ENCODE results near the gene MYH15.
A peak's percentile ranks its signal among the peaks of the same experiment; 100 is the strongest.

Gene MYH15

GRCh38 chr3:108469126-108469525, 41.3 kb downstream of the MYH15 start:
- DNase-seq, result no peak

GRCh38 chr3:108468577-108468976, 41.8 kb downstream of the MYH15 start:
- DNase-seq, result no peak

GRCh38 chr3:108462899-108463298, 47.5 kb downstream of the MYH15 start:
- DNase-seq, result no peak

DNA sequence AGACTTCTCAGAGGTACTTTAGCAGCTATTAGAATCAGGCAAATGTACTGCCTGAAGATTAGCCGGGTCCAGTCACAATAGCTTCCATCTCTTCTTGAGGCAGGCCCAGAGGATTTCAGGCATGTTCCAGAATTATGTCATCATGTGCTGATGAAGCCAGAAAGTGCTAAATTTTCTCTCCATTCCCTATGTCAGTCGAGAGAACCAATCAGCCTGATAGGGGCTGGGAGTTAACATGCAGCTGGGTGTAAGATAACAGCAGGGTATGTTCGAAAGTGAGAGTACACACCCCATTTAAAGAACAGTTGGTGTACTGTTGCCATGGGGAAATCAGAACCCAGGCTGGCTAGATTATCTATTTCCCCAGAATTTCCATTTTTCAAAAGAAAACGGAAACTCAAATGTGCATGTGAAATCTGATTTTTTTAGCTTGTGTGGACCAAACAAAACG, 48.7 kb downstream of the MYH15 start:
- DNase-seq, result no peak

DNA sequence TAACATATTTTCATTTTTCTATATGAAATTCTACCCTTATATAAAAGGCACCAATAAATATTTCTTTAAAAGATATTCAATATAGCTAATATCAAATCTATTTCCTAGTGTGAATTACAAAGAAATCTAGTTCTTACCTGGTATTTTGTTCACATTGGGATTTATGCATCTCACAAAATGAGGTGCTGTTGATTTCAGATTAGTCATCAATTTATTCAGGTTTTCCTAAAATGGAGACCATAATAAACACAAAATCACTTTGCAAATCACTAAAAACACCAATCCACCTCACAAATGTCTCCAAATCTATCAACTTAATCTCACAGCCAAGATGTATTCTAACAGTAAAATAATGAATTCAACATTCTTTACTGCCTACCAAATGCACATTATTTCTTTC, 51.2 kb downstream of the MYH15 start:
- no peak for DNase-seq

DNA sequence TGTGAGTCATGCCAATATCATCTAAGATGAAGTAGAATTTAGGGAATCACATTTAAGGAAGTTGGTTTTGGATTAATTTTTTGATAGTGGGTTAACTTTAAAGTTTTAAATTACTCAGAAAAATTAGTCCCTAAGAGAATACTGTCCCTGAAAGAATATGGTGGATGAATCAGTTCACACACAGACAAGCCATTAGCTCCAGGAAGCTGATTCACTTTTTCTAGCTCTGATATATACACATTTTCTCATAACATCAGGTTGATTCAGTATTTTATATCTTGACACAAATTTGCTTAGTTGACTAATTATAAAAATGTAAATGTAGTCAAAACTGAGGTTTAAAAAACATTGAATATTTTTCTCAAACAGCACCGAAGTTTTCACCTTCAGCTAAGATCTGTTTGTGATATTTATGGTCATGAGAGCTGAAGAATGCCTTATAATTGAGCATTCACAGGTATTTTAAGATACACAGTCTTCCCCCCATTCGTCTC, 55.1 kb downstream of the MYH15 start:
- no peak for DNase-seq

- no peak for DNase-seq
These were observed 56.8 kb downstream of the MYH15 start for GRCh38 chr3:108453565-108453964.

DNA sequence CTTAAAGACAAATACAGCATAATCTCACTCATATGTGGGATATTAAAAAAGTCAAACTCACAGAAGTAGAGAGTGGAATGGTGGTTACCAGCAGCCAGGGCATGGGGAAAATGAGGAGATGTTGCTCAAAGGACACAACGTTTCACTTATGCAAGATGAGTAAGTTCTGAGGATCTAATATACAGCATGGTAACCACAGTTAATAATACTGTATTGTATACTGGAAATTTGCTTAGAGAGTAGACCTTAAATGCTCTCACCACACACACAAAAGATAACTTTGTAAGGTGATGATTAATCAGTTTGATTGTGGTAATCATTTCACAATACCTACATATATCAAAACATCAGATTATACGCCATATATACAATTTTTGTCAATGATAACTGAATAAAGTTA, 60.0 kb downstream of the MYH15 start:
- no peak for DNase-seq

DNA sequence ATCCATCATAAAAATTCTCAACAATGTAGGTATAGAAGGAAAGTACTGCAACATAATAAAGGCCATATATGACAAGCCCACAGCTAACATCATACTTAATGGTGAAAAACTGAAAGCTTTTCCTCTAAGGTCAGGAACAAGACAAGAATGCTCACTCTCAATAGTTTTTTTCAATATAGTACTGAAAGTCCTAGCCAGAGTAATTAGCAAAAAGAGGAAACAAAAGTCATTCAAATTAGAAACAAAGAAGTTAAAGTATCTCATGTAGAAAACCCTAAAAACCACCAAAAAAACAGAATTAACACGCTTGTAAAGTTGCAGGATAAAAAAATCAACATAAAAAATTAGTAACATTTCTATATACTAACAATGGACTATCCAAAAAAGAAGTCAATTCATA, 61.8 kb downstream of the MYH15 start:
- no peak for DNase-seq

DNA sequence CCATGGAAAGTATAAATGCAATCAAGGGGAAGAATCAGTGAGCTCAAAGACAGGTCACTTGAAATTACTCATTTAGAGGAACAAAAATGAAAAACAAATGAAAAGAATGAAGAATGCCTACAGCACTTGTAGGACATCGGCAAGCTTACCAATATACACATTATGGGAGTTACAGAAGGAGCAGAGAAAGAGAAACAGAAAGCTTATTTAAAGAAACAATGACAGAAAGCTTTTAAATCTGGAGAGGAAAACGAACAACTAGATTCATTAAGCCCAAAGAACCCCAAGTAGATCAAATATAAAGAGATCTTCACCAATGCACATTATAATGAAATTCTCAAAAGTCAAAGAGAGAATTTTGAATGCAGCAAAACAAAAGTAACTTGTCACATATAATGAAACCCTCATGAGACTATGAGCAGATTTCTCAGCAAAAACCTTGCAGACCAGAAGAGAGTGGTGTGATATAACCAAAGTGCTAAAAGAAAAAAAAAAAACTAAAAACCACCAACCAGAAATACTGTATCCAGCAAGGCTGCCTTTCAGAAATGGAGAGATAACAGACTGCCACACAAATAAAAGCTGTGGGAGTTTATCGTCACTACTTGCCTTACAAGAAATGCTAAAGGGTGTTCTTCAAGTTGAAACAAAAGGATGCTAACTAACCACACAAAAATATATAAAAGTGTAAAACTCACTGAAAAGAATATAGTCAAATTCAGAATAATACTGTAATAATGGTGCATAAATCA, 63.1 kb downstream of the MYH15 start:
- DNase-seq, result no peak

- no peak for DNase-seq
These were observed 68.1 kb downstream of the MYH15 start for GRCh38 chr3:108442281-108442680.

DNA sequence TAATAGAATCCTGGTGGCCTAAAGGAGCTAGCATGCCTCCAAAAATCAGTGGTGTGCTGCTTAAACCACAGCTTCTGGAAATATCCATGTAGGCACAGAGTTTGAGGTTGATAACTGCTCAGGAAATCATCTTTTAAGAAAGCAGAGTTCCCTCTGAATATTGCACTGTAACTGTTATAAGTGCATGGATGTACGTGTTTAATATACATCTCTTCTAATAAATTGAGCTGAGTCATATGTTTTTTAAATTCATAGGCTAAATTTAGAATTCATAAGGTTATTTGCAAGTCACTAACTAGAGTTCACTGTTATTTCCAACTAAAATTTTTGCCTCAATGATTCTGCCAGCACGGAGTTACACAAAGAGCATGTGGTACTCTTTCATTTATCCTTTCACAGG, 68.9 kb downstream of the MYH15 start:
- DNase-seq, result no peak

DNA sequence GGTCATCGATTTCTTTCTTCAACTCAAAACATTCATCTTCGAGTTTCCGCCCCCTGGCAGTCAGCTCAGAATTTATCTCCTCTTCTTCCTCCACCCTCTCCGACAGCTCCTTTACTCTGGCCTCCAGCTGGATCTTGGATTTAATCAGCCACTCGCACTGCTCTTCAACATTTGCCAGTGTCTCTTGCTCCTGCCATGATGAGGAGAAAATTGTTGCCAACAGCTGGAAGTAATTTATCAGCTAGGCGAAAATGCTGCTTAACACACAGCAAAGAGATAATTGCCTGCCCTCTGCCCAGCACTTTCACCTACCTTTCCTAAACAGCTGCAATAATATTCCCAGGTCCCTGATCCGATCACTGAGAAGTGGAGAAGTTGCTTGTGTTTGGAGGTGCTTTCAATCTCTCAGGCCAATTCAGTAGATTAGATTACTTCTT, 69.3 kb downstream of the MYH15 start:
- no peak for DNase-seq

DNA sequence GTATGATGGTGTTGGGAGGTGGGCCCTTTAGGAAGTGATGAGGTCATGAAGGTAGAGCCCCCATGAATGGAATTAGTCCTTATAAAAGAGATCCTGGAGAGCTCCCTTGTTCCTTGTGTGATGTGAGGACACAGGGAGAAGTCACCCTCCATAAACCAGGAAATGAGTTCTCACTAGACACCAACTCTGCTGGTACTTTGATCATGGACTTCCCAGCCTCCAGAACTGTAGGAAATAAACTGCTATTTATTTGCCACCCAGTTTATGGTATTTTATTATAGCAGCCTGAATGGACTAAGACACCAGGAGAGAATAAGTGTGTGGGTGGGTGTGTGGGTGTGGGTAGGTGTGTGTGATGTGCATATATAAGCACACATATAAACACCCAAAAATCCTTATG, 71.9 kb downstream of the MYH15 start:
- no peak for DNase-seq

DNA sequence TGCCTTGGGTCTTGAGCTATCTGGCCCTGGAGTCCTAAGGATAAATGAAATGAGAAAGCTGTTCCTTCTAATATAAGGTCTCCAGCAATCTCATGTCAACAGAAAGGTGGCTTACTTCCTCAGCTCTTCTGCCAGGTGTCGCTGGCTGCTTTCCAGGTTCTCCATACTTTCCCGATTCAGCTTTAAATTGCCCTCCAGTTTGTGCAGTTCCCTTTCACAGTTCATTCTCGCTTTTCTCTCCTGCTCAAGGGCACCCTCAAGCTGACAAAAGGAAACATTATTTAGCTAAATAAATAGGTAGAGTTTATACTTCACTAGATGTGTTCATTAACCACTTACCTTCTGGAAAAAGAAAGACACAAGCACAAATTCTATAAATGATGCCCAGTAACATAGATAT, 73.0 kb downstream of the MYH15 start:
- no peak for DNase-seq

DNA sequence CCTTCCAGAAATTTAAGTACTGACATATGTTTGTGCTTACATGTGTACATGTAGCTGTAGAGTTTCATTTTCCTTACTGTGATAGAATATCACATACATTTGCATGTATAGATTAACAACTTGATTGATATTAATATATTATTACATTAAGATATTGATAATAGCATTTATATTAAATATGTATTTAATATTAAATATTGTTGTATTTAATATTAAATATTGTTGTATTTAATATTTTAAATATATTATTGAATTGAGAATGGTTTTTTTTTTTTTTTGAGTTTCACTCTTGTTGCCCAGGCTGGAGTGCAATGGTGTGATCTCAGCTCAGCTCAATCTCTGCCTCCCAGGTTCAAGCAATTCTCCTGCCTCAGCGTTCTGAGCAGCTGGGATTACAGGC, 76.5 kb downstream of the MYH15 start:
- DNase-seq, result no peak

GRCh38 chr3:108432431-108432830, 78.0 kb downstream of the MYH15 start:
- DNase-seq, result no peak

- peak; percentile 10 for DNase-seq
These were observed 79.9 kb downstream of the MYH15 start for GRCh38 chr3:108430540-108430939.

DNA sequence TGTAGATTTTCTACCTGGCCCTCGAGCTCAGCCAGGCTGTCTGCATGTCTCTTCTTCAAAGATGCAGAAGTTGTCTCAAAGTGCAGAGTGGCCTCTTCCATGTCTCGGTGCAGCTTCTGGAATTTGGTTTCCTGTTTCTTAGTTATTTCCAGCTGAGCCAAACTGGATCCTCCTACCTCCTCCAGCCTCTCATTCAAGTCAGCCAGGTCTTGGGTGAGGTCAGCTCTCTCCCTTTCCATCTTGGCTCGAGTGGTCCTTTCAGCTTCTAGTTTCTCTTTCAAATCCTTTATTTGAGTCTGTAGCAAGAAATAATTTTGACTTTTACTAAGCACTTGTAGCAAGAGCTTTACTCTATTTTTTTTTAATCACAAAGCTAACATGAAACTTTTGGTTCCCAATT, 81.8 kb downstream of the MYH15 start:
- DNase-seq, result no peak

- no peak for DNase-seq
These were observed 89.5 kb downstream of the MYH15 start for GRCh38 chr3:108420926-108421325.

GRCh38 chr3:108416111-108416869, 94.1 kb downstream of the MYH15 start:
- DNase-seq, result peak; percentile 20

GRCh38 chr3:108415661-108416060, 94.7 kb downstream of the MYH15 start:
- DNase-seq, result no peak

DNA sequence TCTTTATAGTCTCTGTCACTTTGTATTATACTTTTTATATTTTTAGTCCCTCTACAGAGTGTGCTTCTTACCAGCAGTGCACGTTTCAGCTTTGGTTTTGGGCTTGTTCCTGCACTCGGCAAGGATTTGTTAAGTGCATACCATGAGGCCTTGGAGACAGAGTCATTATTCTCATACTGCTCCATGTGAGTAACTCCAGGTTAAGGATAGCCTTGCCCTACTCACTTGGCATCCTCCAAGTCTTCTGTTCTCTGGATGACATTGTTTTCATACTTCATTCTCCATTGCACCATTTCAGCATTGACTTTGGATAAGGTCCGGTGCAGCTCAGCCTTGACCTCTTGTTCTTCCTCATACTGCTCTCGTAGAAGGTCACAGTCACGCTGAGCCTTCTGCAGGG, 96.4 kb downstream of the MYH15 start:
- no peak for DNase-seq

DNA sequence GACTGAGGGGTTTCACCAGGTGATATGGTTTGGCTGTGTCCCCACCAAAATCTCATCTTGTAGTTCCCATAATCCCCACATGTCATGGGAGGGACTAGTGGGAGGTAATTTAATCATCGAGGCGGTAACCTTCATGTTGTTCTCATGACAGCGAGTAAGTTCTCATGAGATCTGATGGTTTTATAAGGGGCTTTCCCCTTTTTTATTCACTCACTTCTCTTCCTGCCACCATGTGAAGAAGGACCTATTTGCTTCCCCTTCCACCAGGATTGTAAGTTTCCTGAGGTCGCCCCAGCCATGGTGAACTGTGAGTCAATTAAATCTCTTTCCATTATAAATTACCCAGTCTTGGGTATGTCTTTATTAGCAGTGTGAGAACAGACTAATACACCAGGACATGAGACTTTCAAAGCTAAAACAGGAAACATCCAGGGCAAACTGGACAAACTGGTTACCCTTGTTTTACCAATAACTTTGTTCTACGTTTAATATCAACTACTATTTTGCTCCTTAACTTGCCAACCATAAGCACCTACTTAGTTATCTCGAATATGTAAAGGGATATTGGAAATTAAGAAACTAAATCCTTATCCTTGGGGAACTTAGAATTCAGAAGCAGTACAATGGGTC, 98.2 kb downstream of the MYH15 start:
- no peak for DNase-seq
